ENCODE measurements around the gene DNAJB7.
"Not testable (repeated sequence)": the region's sequence is repeated elsewhere in the genome, so short reads cannot be mapped to it uniquely, and the experiment has no call there.

The DNAJB7 gene

DNA sequence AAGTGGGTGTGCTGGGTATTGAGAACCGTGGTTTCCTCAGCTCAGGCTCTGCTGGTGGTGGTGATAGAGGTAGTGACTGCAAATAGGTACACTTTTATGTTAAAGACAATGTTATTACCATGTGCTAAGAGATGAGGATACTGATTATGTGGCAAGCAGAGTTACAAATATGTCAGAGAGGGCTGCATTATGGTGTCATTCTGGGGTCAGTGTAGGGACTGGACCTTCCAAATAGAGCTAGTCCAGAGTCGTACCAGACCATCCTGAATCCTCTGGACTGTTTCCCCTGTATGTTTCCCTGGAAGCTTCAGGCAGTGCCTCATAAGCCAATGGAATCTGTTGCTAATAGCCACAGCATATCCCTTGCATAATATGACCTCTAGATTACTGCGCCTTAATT is at the start of gene DNAJB7:
Gene DNAJB7 (minus strand): TSS at position 101 of the 400 bp plus-strand sequence. CDS start 119 bp downstream, outside the sequence.
- DNase-seq, result no peak

DNA sequence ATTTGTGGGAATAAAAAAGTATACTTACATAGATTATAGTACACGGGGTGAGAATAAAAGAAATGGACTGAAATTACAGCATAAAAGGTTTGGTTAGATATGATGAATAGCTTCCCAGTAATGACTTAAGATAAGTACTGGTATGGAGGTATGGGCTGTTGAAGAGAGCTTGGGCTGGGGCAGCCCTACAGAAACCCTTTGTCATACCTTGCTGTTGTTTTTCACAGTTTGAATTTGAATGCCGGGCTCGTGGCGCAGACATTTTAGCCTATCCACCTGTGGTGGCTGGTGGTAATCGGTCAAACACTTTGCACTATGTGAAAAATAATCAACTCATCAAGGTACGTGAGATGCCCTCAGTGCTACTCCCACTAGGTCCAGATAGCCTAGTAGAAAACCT is 47.0 kb upstream of the DNAJB7 start:
- no peak for DNase-seq

DNA sequence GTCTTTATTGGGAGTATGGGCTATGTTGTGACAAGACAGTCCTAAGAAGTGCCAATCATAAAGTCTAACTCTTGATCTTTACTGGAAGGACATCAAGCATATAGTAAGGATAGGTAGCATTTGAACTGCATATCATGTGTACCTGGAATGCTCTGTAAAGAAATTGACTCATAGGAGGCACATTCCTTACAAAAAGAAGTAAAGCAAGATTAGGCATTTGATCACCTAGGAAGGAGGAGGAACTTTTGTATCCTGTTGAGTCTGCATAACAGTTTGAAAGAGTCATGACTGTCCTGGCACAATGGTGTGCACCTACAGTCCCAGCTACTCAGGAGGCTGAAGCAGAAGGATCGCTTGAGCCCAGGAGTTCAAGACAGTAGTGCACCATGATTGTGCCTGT is 42.2 kb upstream of the DNAJB7 start:
- no peak for DNase-seq

DNA sequence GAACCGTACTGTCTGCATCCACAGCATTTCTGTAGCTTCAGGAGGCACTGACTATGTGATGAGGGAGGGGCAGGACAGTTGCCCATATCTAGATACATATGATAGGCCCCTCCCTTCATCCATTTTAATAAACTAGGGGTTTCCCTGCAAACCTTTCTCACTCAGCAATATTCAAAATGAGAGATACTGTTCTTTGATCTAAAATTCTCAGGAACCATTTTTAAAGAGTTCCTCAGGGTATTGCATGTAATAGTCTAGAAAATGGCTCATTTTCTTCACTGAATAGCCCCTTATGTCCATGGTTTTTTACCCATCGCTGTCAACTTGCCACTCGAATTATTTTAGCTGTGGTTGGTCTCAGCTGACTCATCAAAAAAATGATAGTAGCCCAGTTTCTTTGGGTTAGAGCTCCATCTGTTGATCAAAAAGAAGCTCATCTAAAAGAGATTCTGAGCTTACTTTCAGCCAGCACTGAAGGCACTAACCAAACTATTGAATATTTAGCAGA is 37.0 kb upstream of the DNAJB7 start:
- DNase-seq, result peak; percentile 82

DNA sequence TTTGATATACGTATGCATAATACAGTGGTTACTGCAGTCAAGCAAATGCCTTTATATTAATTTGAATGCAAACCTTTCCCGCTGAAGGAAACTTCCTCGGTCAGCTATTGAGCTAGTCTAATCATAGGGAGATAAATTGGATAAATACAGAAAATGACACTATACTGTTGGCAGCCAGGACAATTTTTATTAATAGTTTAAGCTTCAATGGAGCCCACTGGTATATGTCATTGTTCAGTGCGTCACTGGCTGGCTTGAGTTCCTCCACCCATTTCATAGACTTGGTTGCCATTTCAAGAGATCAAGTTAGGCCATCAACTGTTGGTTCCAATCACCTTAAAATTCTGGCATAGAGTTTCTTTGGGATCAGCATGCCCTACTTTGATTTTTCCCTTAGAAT is 32.5 kb upstream of the DNAJB7 start:
- DNase-seq, result no peak

DNA sequence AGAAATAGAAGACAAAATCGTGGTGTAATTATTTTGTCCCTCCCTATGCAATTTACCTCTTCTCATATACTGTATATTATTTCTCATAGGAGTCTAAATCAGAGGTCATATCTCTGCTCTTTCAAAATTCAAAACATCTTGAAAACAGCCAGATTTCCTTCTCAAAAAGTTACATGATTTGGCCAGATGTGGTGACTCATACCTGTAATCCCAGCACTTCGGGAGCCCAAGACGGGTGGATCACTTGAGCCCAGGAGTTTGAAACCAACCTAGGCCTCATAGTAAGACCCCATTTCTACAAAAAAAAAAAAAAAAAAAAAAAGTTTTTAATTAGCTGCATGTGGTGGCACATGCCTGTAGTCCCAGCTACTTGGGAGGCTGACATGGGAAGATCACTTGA is 29.0 kb upstream of the DNAJB7 start:
- no peak for DNase-seq

DNA sequence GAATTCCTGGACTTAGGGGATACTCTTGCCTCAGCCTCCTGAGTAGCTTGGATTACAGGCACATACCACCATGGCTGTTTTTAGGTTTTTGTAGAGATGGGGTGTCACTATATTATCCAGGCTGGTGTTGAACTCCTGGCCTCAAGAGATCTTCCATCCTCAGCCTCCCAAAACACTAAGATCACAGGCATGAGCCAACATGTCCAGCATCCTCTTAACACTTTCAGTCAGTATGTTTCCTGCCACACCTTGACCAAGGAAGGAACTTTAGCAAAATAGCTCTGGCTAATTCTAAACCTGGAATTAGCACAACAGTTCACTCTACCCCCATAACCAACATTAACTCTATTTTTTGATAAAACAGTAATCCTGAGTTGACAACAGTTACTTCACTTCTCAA is 27.2 kb upstream of the DNAJB7 start:
- no peak for DNase-seq

DNA sequence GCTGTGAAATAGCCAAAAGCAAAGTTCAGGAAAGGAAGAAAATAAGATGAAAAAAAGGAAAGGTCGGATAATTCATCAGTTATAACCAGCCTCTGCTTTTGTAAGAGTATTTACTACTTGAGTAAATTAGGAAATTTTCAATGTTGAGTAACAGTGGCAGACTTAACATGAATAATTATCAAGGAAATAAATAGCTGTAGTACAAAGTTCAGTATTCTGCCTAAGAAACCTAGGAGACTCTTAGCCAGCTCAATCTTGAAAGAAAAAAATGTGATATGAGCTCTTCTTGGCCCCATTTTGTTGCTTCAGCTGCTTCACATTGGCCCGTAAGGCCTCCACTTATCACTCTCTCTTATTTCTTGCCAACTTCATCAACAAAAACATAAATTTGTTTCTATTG is 17.0 kb upstream of the DNAJB7 start:
- no peak for DNase-seq

DNA sequence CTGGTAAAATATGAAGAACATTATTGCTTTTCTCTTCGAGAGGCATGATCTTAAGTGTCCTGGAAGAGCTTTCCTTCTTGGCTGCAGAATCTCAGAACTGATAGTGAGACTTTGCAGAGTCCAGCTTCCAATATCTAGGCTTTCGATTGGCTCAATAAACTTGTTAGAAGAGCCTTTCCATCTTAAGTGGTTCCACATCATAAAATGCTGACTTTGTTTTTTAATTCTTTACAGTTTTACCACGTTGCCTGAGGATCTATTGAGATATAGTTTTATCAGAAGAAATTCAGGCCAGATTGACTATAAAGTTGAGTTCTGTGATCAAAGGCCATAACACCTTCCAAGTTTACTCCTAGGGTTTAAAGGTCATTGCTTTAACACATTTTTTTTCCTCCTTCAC is 15.6 kb upstream of the DNAJB7 start:
- no peak for DNase-seq

DNA sequence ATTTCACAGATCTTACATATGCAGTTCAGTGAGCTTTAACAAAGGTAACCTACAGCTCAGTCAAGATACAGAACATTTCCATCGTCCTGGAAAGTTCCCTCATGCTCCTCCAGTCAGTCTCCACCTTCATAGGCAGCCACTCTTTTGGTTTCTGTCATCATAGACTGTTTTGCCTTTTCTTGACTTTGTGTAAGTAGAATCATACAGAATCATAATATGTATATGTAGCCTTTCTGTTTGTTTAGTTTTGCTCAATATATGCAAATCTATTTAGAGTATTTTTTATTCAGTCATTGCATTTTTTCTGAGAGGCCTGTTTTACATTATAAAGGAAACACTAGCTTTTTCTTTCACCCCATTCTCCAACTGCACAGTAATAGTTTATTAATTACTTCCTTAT is 15.0 kb upstream of the DNAJB7 start:
- DNase-seq, result no peak

DNA sequence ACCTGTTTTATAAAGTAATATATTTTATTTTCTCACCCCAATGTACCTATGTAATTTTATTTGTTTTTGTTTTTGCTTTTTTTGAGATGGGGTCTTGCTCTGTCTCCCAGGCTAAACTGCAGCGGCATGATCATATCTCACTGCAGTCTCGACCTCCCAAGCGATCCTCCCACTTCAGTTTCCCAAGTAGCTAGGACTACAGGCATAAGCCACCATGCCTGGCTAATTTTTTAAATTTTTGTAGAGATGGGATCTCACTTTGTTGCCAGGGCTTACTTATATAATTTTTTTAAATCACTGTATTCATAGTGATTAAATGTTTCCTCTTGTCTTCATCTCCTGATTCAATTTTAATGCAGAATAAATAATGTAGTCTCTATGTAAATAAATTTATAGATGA is 13.2 kb upstream of the DNAJB7 start:
- no peak for DNase-seq

DNA sequence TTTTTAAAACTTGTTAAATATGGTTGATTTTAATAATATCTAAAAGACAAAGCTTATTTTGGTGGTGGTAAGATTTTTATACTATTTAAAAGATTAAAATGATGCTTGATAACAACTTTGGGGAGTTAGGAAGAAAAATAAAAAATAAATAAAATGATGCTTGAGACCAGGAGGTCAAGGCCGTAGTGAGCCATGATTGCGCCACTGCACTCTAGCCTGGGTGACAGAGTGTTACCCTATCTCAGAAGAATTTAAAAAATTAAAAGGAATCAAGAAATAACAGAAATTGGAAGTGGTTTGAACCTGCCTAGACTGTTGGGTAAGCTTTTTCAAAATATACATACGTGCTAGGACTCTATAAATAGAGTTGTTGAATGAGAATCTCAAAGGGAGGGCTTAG is 12.1 kb upstream of the DNAJB7 start:
- no peak for DNase-seq

DNA sequence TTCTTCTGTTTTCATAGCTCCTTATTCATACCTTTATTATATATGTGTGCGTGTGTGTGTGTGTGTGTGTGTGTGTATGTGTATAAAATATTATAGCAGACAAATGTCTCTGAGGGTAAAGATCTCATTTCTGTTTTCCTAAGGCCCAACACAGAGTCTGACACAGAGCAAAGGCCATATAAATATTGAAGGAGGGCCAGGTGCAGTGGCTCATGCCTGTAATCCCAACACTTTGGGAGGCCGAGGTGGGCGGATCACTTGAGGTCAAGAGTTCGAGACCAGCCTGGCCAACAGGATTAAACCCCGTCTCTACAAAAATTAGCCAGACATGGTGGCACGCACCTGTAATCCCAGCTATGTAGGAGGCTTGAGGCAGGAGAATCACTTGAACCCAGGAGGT is 6.5 kb upstream of the DNAJB7 start:
- not testable (repeated sequence) for DNase-seq

DNA sequence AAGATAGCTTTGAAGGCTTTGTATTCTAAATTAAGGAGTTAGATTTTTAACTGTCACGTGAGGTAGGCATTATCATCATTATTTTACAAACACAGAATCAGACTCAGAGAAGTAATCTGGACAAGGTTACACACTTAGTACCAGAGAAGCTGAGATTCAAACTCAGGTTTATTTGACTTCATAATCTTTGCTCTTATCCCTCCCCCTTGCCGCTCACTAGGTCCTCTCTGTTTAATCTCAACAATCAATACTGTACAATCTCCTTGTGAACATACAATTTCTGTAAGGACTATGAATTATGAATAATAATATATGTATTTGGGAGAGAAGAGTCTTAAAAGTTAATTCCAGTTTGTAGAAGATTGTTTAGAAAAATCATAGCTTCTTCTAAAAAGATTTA is 5.2 kb upstream of the DNAJB7 start:
- DNase-seq, result no peak

DNA sequence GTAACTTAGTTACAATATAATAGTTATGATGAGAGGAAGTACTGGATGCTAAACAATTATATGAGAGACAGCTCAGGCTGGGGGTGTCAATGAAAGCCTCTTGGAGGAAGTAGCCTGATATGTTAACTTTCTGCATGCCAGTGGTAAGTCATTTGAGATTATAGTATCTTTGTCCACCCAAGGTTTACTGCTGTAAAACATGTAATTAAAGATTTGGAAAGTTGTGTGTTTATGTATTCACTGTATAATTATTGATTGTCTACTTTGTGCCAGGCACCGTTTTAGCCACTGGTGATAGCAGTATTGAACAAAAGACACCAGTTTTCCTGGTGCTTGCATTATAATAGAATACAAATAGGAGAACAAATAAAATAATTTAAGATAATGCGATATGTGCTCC is 624 bp upstream of the DNAJB7 start:
- DNase-seq, result no peak

DNA sequence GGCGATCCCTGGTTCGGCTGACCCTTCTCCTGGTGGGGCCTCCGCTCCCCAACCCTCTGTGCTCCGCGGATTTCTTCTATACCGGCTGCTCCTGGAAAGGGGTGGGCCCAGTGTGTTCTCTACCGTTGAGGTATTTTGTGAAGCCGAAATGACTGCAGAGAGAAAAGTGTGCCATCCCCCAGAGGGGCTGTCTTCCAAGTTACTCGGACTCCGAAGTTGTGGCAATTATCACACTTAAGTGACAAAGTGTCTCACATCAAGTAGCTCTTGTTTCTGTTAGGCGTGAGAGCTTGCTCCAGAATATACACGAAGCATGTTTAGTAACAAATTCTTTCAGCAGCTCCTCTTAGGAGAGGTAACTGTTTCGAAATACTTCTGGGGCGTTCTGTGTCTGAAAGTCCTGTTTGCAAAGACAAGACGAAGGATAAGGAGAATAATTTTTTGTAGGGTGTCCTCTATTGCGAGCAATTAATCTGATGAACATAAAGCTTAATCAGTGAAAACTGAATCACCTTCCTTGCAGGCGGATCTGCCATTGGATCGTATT is 4.5 kb downstream of the DNAJB7 start:
- no peak for DNase-seq

DNA sequence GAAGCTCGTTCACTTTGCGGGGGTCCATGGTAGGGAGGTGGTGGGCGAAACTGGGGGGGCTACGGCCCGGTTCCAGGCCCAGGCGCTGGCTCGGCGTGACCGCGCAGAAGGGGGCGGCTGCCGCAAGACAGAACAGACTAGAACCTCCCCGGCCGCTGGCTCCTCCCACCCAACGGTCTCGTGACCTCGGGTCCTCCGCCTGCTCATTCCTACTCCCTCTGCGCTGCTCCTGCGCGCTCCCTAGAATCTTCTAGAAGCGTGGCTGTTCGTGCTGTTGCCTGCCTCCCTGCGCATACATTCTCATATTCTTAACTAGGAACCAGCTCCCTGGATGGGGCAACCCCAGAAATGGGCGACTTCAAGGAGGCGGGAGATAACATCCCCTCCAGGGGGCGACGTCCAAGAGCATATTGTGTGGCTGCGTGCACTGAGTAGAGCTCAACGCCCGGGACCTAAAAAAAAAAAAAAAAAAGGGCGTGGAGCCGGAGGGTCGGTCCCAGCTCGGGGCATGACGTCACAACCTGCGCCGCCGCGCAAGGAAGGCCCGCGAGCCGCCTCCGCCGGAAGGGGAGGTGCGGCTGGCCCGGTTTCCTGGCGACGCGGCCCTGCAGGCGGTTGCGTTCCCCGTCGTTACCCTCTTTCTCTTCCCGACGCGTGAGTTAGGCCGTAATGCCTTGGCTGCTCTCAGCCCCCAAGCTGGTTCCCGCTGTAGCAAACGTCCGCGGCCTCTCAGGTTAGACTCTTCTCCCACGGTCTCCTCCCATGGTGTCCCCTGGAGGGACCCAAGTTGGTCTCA is 5.2 kb downstream of the DNAJB7 start, which contains the start of the genes ST13 and XPNPEP3:
Gene ST13 (minus strand): TSS at position 127 of the 796 bp plus-strand sequence. CDS start 99 bp downstream, at position 28.
Gene XPNPEP3 (plus strand): TSS at position 636 of the 796 bp plus-strand sequence. CDS start 34 bp downstream, at position 670.
- peak; percentile 98 for DNase-seq

DNA sequence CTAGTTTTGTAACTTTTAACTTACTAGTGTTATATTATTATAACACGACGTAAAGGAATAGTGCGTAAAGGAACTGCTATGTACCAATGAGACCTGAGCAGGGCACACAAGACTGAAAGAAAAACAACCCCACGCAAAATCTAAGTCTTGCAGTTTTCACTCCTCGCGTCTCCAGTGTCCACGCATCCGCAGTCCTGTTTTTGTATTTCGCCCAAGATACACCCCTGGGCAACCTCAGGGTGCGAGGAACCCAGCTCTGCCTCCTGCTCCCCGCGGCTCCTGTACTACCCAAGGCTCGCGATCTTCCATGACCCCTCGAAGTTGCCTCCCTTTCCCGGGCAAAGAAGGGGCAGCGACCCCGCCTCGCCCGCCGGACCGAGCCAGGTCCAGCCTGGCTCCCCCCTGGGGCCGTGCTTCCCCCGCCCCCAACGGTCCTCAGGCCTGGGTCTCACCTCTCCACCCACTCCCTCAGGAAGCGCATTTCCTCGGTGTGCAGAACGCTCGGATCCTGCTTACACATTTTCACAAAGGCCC is 5.9 kb downstream of the DNAJB7 start:
- peak; percentile 44 for DNase-seq

DNA sequence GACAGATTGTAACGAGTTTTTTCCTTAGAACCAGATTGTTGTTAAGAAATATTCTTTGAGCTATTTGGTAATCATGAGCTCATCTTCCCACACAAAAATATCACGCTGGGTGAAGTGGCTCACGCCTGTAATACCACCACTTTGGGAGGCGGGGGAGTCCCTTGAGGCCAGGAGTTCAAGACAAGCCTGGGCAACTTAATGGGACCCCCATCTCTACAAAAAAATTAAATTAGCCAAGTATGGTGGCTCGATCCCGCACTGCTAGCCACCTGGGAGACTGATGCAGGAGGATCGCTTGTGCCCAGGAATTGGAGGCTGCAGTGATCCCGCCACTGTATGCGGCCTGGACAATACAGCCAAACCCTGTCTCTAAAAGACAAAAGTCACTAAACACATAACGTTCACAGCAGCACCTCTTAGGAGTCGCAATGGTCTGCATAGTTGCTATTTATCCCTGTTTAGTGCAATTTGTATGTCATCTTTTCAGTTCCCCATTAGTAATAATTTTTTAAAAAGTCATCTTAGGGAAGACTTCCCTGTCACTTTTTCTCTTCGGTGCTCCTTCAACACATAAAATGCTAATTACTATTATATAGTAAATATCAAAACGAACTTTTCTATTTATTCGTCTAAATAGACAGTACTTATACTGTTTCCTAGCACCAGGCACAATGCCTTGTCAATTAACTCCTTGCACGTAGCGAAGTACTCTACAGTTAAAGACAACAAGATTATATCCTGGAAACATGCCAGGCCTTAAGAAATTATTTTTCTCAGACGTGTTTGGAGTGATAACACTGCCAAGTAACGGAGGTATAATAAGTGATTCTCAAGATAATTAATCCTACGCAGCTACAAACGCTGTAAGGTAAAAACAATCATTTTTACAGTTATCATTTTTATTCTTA is 6.6 kb downstream of the DNAJB7 start:
- no peak for DNase-seq

DNA sequence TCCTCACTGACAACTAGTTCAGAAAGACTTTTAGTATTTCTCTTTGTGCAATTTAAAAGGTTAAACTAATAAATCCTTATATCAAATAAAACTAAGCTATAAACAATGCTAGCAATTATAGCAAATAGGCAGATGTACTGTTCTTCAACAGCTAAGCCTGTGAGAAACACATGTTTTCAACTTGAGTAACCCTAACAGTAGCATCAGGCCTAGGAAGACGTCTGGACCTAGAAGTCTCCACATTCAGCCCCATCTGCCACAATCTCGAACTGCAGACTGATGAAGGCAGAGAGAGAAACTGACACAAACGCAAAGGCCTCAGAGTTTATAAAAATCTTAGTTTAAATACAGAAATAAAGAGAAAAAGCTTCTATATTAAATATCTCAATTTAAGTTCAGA is 8.0 kb downstream of the DNAJB7 start:
- peak; percentile 24 for DNase-seq

DNA sequence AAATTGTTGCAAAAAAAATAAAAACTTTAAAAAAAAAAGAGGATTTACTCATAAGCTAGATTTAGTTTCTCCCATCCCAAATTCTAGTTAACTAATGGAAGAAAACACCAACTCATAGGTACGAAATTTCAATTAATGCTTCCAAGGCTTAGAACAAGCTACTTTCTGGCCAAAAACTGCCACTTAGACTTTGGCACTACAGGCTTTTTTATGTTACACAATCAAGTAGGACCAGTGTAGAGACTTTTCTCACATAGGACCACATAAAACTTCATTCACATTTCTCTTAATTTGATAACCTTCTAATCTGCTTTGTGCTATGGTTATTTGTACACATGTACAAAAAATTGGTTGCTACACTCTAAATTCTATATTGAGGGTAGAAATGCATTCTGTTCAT is 8.6 kb downstream of the DNAJB7 start:
- DNase-seq, result no peak

DNA sequence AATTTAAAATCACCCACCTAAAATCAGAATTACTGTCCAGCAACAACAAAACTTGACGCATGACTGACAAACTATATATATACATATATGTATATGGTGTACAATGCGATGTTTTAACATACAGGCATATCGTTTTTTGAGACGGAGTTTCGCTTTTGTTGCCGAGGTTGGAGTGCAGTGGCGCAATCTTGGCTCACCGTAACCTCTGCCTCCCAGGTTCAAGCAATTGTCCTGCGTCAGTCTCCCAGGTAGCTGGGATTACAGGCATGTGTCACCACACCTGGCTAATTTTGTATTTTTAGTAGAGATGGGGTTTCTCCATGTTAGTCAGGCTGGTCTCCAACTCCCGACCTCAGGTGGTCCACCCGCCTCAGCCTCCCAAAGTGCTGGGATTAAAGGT is 16.1 kb downstream of the DNAJB7 start:
- not testable (repeated sequence) for DNase-seq

DNA sequence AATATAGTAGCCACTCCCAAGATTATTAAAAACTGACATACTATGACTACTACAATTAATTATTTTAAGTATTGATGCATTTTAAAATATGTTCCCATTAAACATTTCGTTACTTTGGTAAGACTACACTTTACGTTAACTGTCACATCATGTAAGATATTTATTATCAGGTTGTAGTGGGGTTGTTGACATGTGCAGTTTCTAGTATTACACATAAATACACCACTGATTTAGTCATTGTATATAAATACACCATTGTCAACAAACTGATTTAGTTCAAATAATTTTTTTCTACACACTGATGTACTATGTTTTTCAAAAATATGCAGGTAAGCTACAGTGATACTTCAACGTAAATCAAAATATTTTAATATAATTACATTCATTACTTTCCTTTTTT is 17.0 kb downstream of the DNAJB7 start:
- no peak for DNase-seq
